Lower leg skin (tissue), 4 donors: ENCODE results near the gene FCMR. TPM values are rescaled to one million over a fixed set of nuclear protein-coding genes. Genes with fewer than 3 reads are reported as not detected.

Source experiments
- DNase-seq, 2 donors: peaks; one replicate each; pipeline ENCODE4 v3.0.0-alpha.2; 2019; ENCODE audit warnings: low spot score in 2 of 2
- H3K4me3 ChIP-seq: fragments of 200-600 bp; sonication (generic); 2 replicates; pipeline ENCODE4 v1.5.1; 2017; ENCODE audit warnings: mild to moderate bottlenecking, low read depth; ENCODE audit not compliant: poor library complexity, severe bottlenecking
- POLR2A ChIP-seq, 2 donors: fragments of 450-650 bp; IDR thresholded peaks; one replicate each; pipeline ENCODE4 v1.6.1; 2016 to 2017; ENCODE audit warnings: antibody characterized with exemption in 2 of 2, mild to moderate bottlenecking in 1 of 2, moderate library complexity in 1 of 2
- WGBS, 2 donors: methylation state at CpG; one replicate each; pipeline ENCODE4 v1.1.5; 2018; 5-methylcytosine and 5-hydroxymethylcytosine counted together
- intact Hi-C: fragments of 100-400 bp; cut with DNase I; formaldehyde crosslinking; loops from one replicate; pipeline ENCODE4 v1.15.0; 2023; ENCODE audit warnings: low total_unique reads
- total RNA-seq, 4 donors: library from RNA; depleted of rRNA; stranded (reverse); fragments of >200 nt; gene quantifications; one replicate each; pipeline ENCODE4 v1.1.0, GENCODE V29; 2016
- TF ChIP-seq, protein P1 (sequence below), 3 donors: fragments of 450-650 bp; IDR thresholded peaks; one replicate each; pipeline ENCODE4 v1.5.1; 2016; ENCODE audit warnings: antibody characterized with exemption in 3 of 3, mild to moderate bottlenecking in 3 of 3, moderate library complexity in 2 of 3

Gene FCMR
- total RNA-seq, 4 donors from 2014 or later, result 0.34 to 1.4 (median 1.3) TPM; not detected in 1

DNA sequence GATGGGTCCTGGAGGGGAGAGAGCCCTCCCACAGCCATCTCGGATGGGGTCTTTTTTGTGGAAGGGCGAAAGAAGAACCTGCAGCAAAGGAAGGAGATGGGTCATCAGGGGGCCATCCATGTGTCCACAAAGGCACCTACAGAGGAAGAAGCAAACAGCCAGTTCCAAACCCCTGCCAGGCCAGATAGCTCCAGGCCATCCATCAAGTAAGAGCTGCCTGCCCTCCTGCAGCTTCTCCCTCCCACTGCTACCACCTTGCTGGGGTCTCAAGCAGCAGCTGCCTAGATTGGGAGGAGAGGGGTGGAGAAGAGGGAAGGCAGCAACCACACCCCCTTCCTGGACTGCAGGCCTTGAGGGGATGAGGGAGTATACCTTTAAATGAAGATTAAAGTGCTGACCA, 44.0 kb upstream of the FCMR start:
- 83 to 97% methylated on average over 2 of the region's 2 CpGs for WGBS, 2 donors
- no peak overlapping the region for H3K4me3 ChIP-seq
- TF ChIP-seq, protein P1, sequence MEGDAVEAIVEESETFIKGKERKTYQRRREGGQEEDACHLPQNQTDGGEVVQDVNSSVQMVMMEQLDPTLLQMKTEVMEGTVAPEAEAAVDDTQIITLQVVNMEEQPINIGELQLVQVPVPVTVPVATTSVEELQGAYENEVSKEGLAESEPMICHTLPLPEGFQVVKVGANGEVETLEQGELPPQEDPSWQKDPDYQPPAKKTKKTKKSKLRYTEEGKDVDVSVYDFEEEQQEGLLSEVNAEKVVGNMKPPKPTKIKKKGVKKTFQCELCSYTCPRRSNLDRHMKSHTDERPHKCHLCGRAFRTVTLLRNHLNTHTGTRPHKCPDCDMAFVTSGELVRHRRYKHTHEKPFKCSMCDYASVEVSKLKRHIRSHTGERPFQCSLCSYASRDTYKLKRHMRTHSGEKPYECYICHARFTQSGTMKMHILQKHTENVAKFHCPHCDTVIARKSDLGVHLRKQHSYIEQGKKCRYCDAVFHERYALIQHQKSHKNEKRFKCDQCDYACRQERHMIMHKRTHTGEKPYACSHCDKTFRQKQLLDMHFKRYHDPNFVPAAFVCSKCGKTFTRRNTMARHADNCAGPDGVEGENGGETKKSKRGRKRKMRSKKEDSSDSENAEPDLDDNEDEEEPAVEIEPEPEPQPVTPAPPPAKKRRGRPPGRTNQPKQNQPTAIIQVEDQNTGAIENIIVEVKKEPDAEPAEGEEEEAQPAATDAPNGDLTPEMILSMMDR (IDR thresholded peaks at IDR 0.05), result no peak
- TF ChIP-seq POLR2A (IDR thresholded peaks at IDR 0.05), result no peak
- intact Hi-C loops, result no loop called here
- DNase-seq, result no peak

DNA sequence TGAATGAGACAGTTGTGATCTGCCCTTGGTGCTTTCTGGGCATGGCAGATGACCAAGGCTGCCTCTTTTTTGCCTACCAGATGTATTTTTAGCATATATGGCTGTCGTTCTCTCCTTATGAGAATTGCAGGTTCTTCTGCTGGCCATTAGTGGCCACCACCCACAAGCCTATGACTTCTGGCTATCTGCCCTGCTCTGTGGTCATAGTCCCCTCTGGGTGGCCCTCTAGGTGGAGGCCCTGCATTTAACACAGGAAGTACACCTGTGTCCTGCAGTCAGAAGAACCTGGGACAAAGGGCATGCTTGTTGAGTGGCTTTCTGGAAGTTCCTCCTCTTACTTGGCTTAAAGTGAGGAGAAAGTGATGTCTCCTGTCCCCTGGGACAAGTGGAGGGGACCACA, 42.0 kb upstream of the FCMR start:
- no peak overlapping the region for H3K4me3 ChIP-seq
- intact Hi-C loops, result no loop called here
- DNase-seq, result no peak
- TF ChIP-seq, protein P1 (IDR thresholded peaks at IDR 0.05), result no peak
- TF ChIP-seq POLR2A (IDR thresholded peaks at IDR 0.05), result no peak
- WGBS, 2 donors, result 75 to 100% methylated on average over 1 of the region's 1 CpG

DNA sequence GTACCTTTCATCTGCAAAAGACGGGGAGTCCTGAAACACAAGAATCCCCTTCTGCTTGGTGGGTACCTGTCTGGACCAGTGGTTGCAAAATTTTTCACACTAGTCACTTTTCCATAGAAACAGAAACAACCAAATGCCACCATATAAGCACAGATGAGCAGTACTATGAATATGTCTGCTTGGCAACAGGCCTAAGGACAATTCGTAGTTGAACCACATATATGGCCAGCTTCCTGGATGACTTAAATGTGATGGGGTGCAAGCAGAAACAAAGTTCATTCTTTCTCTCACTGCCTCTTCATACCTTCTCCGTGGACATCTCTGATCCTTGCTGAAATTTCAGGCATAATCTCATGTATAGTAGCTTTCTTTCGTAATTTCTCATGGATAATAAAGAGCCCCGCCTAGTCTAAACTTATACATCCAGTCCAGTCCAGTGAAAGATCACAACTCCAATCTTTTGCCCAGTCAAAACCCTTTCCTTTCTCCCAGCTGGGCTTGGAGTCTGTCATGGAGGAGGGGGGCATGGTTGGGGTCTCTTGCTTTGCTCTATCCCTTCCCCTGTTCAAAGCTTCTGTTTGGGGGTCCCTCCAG, 41.5 kb upstream of the FCMR start:
- WGBS, 2 donors, result 85 to 86% methylated on average over 5 of the region's 5 CpGs
- TF ChIP-seq POLR2A (IDR thresholded peaks at IDR 0.05), result no peak
- TF ChIP-seq, protein P1 (IDR thresholded peaks at IDR 0.05), result no peak
- intact Hi-C loops, result no loop called here
- no peak for DNase-seq
- H3K4me3 ChIP-seq, result no peak overlapping the region

DNA sequence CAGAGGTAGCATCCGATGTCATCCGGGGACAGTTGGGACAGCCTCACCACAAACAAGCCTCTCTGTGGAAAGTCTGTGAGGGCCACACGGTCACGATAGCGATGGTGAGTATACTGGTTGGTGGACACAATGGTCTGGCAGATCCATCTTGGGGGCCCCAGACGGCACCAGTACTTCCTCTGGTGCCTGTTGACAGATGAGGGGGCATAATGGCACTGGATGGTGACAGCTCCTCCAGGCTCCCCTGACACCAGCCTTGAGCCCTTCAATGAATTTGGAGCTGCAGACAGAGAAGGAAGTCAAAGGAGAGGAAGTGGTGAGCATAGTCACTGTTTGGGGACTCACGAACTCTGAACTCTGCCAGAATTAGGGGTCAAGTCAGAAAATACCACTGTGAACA, 40.5 kb upstream of the FCMR start:
- WGBS, 2 donors, result 83 to 85% methylated on average over 7 of the region's 7 CpGs

DNA sequence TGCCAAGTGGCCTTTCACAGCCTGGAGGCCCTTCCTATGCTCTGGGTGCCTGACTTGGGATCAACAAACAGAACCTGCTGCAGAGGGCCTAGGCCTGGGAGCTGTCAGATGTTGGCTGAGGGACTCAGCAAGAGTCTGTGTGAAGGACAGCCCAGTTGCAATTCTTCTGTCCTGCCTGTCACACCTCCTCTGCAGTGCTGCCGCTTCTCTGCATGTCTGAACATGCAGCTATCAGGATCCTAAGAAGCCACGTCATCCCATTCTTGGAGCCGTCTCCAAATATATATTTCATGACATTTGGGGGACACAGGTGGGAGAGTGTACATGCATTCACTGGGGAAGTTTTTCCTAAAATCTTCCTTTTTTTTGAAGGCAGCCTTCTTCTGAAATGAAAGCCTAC, 39.9 kb upstream of the FCMR start:
- intact Hi-C loops, result no loop called here
- 54 to 60% methylated on average over 3 of the region's 3 CpGs for WGBS, 2 donors
- TF ChIP-seq POLR2A (IDR thresholded peaks at IDR 0.05), result no peak
- TF ChIP-seq, protein P1 (IDR thresholded peaks at IDR 0.05), result no peak

More for the DNA sequence above, 40.5 kb upstream of the FCMR start:
- no peak for TF ChIP-seq POLR2A (IDR thresholded peaks at IDR 0.05)
- TF ChIP-seq, protein P1 (IDR thresholded peaks at IDR 0.05), result no peak
- no peak overlapping the region for H3K4me3 ChIP-seq
- no peak for DNase-seq
- intact Hi-C loops, result no loop called here

More for the DNA sequence above, 39.9 kb upstream of the FCMR start:
- no peak overlapping the region for H3K4me3 ChIP-seq
- no peak for DNase-seq
